ENCODE measurements around the gene TMEM200C. TPM values are rescaled to one million over a fixed set of nuclear protein-coding genes. Genes with fewer than 3 reads are reported as not detected.

TMEM200C gene
- total RNA-seq, 1 donor from 2014 or later, result under 0.01 TPM

- TF ChIP-seq CTCF (IDR thresholded peaks at IDR 0.05; ENCODE audit: insufficient read depth, low read length, severe bottlenecking), result no peak
Observed at GRCh38 chr18:5939801-5940667, 44.7 kb upstream of the TMEM200C start.

DNA sequence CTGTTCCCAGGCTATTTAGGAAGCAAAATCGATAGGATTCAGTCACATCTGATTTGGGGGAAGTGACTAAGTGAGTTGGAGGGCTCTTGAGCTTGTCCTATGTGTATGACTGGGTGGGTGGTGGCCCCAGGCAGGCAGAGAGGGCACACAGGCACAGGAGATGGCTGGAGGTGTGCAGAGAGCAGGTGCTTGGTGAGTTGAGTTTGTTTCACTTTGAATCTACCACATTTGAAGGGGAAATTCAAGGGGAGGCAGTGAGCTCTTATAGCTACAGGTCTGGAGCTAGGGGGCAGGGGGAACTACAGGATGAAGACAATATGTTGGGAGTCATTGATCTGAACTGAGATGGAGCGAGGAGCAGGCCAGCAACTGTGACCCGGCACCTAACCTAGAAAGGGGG lies 42.5 kb upstream of the TMEM200C start:
- FAIRE-seq, result no peak
- Histone ChIP-seq H3K27me3 (ENCODE audit: control insufficient read depth, insufficient read depth, low read length) (no peaks in the 10 kb centered on the region), H3K4me3 (ENCODE audit: low read depth, low read length) (no peak overlapping the region), H3K36me3 (ENCODE audit: control insufficient read depth, insufficient read depth, low read length) (no peaks in the 10 kb centered on the region)
- TF ChIP-seq CTCF (IDR thresholded peaks at IDR 0.05; ENCODE audit: insufficient read depth, low read length, severe bottlenecking), result no peak
- DNase-seq (ENCODE audit: low read depth), result no peak

More at GRCh38 chr18:5939801-5940667, 44.7 kb upstream of the TMEM200C start:
- Histone ChIP-seq H3K4me3 (ENCODE audit: low read depth, low read length) (no peak overlapping the region), H3K27me3 (ENCODE audit: control insufficient read depth, insufficient read depth, low read length) (no peaks in the 10 kb centered on the region), H3K36me3 (ENCODE audit: control insufficient read depth, insufficient read depth, low read length) (no peaks in the 10 kb centered on the region)
- FAIRE-seq (no peak), DNase-seq (ENCODE audit: low read depth) (no peak)

- FAIRE-seq, result no peak
- H3K27me3 ChIP-seq (ENCODE audit: control insufficient read depth, insufficient read depth, low read length), result no peaks in the 10 kb centered on the region
- DNase-seq (ENCODE audit: low read depth), result no peak
- H3K36me3 ChIP-seq (ENCODE audit: control insufficient read depth, insufficient read depth, low read length), result no peaks in the 10 kb centered on the region
- no peak for TF ChIP-seq CTCF (IDR thresholded peaks at IDR 0.05; ENCODE audit: insufficient read depth, low read length, severe bottlenecking)
- H3K4me3 ChIP-seq (ENCODE audit: low read depth, low read length), result no peak overlapping the region
Observed at GRCh38 chr18:5937121-5937520, 41.8 kb upstream of the TMEM200C start.

GRCh38 chr18:5930789-5931188 lies 35.5 kb upstream of the TMEM200C start:
- H3K27me3 ChIP-seq (ENCODE audit: control insufficient read depth, insufficient read depth, low read length), result no peaks in the 10 kb centered on the region
- H3K4me3 ChIP-seq (ENCODE audit: low read depth, low read length), result no peak overlapping the region
- no peak for FAIRE-seq
- no peak for DNase-seq (ENCODE audit: low read depth)
- TF ChIP-seq CTCF (IDR thresholded peaks at IDR 0.05; ENCODE audit: insufficient read depth, low read length, severe bottlenecking), result no peak
- no peaks in the 10 kb centered on the region for H3K36me3 ChIP-seq (ENCODE audit: control insufficient read depth, insufficient read depth, low read length)

- FAIRE-seq (no peak), DNase-seq (ENCODE audit: low read depth) (no peak)
- H3K27me3 ChIP-seq (ENCODE audit: control insufficient read depth, insufficient read depth, low read length), result no peaks in the 10 kb centered on the region
- H3K4me3 ChIP-seq (ENCODE audit: low read depth, low read length), result no peak overlapping the region
- no peak for TF ChIP-seq CTCF (IDR thresholded peaks at IDR 0.05; ENCODE audit: insufficient read depth, low read length, severe bottlenecking)
- H3K36me3 ChIP-seq (ENCODE audit: control insufficient read depth, insufficient read depth, low read length), result no peaks in the 10 kb centered on the region
Observed at GRCh38 chr18:5918205-5918858, 23.0 kb upstream of the TMEM200C start.

Data from bronchial epithelial cell (primary cell).